Aorta (tissue), 5 donors: Measurements from ENCODE around the gene RAB40AL. TPM values are rescaled to one million over a fixed set of nuclear protein-coding genes. Genes with fewer than 3 reads are reported as not detected.
"Not testable (repeated sequence)": the region's sequence is repeated elsewhere in the genome, so short reads cannot be mapped to it uniquely, and the experiment has no call there.

Experiments
- ATAC-seq: fragments of 200-7000 bp; cut with Tn5 transposase; one replicate; pipeline ENCODE4 v1.9.1; 2022; ENCODE audit warnings: moderate library complexity; ENCODE audit not compliant: low FRiP score
- DNase-seq, 2 donors: peaks; one replicate each; pipeline ENCODE4 v3.0.0-alpha.2; 2020
- H3K27ac ChIP-seq, 2 donors: one replicate each; pipeline ENCODE4 v1.5.1; 2013; ENCODE audit warnings: low read length in 2 of 2, mild to moderate bottlenecking in 2 of 2, moderate library complexity in 2 of 2, control low read depth in 1 of 2, inconsistent platforms in 1 of 2, low read depth in 1 of 2
- H3K27me3 ChIP-seq, 2 donors: one replicate each; pipeline ENCODE4 v1.6.1; 2013; ENCODE audit warnings: control low read depth in 1 of 2, low read length in 1 of 2, mild to moderate bottlenecking in 1 of 2, moderate library complexity in 1 of 2; ENCODE audit not compliant: insufficient read depth in 2 of 2, control insufficient read depth in 1 of 2
- H3K36me3 ChIP-seq, 2 donors: one replicate each; pipeline ENCODE4 v1.6.1; 2013; ENCODE audit warnings: control low read depth in 1 of 2, low read length in 1 of 2, mild to moderate bottlenecking in 1 of 2; ENCODE audit not compliant: insufficient read depth in 2 of 2, control insufficient read depth in 1 of 2
- H3K4me1 ChIP-seq, 2 donors: one replicate each; pipeline ENCODE4 v1.6.1; 2013; ENCODE audit warnings: low read length in 2 of 2, control low read depth in 1 of 2, mild to moderate bottlenecking in 1 of 2, moderate library complexity in 1 of 2; ENCODE audit not compliant: insufficient read depth in 2 of 2, control insufficient read depth in 1 of 2
- H3K4me3 ChIP-seq, 2 donors: one replicate each; pipeline ENCODE4 v1.5.1; 2013; ENCODE audit warnings: low read length in 2 of 2, control low read depth in 1 of 2, mild to moderate bottlenecking in 1 of 2
- H3K9me3 ChIP-seq: one replicate; pipeline ENCODE4 v1.6.1; 2013; ENCODE audit warnings: mild to moderate bottlenecking, low read length; ENCODE audit not compliant: control insufficient read depth
- WGBS, 2 donors: extraction: QIAGEN DNeasy Blood & Tissue Kit; methylation state at CpG; one replicate each; pipeline ENCODE4 v1.1.7; 2013; 5-methylcytosine and 5-hydroxymethylcytosine counted together
- intact Hi-C, 2 donors: fragments of 100-400 bp; cut with DNase I; formaldehyde crosslinking; loops; one replicate each; pipeline versions ENCODE4 v1.14.2 to v1.15.0; 2022
- long read RNA-seq, 2 donors: library from polyadenylated mRNA; unstranded; transcript quantifications; one replicate each; pipeline ENCODE4 v2.0.0, GENCODE V29; 2020 to 2021
- polyA plus RNA-seq, 2 donors: library from polyadenylated mRNA; stranded (reverse); fragments of 200-250 nt; gene quantifications; one replicate each; pipeline ENCODE4 v1.2.3, GENCODE V29; 2013
- total RNA-seq, 2 donors: library from RNA; stranded (reverse); fragmentation: NEBNext Ultra II Directional; extraction: Animal tissue kit (Norgen Biotek cat#: 25700); gene quantifications; one replicate each; pipeline ENCODE4 v1.2.1, GENCODE V29; 2021
- donor health status: healthy with polysubstance abuse.
- donor health status: Bipolar disorder and iron deficiency.
- donor health status: DM: no; HTN: no; CAD: no.
- donor health status: DM: no; HTN: no; CAD: no.
- donor health status: DM: yes; HTN: yes; CAD: no.

Gene RAB40AL
- total RNA-seq (1 to 10 TPM; 1.1 to 2.9 TPM), polyA plus RNA-seq (under 1 TPM in 1 of 2 donors, not detected in 1; 0.18 TPM)
- long read RNA-seq, donor 1, partial matches to known transcripts: 0 of 1 reads
- long read RNA-seq, donor 1, other reads (novel, unspliced or antisense): 0 of 1 reads
- long read RNA-seq, donor 2, partial matches to known transcripts: 0 of 1 reads
- long read RNA-seq, donor 2, other reads (novel, unspliced or antisense): 0 of 1 reads

- intact Hi-C loops, H3K27ac ChIP-seq, H3K27me3 ChIP-seq, DNase-seq, H3K36me3 ChIP-seq, ATAC-seq, H3K9me3 ChIP-seq, H3K4me3 ChIP-seq, H3K4me1 ChIP-seq: not testable (repeated sequence)
- WGBS, 2 donors: 71 to 91% methylated on average over 15 of the region's 15 CpGs
Measured at GRCh38 chrX:102936972-102937371, at the start of gene RAB40AL. Gene RAB40AL (plus strand): TSS chrX:102937272. CDS start chrX:102937319, 47 bp downstream.

GRCh38 chrX:102887687-102888086 lies 49.4 kb upstream of the RAB40AL start:
- intact Hi-C loops: no loop called here
- no peak overlapping the region for H3K27ac ChIP-seq
- no peak overlapping the region for H3K4me3 ChIP-seq
- H3K4me1 ChIP-seq: no peaks in the 10 kb centered on the region
- no peaks in the 10 kb centered on the region for H3K36me3 ChIP-seq
- WGBS, 2 donors: 48 to 96% methylated on average over 3 of the region's 3 CpGs
- no peak for DNase-seq
- H3K9me3 ChIP-seq: no peaks in the 10 kb centered on the region
- no peak for ATAC-seq
- H3K27me3 ChIP-seq: no peaks in the 10 kb centered on the region

GRCh38 chrX:102892103-102892502 lies 45.0 kb upstream of the RAB40AL start:
- Histone ChIP-seq H3K36me3 (no peaks in the 10 kb centered on the region), H3K4me3 (no peak overlapping the region), H3K4me1 (no peaks in the 10 kb centered on the region), H3K9me3 (no peaks in the 10 kb centered on the region), H3K27ac (no peak overlapping the region), H3K27me3 (no peaks in the 10 kb centered on the region)
- no peak for ATAC-seq
- 80 to 86% methylated on average over 1 of the region's 1 CpG for WGBS, 2 donors
- no peak for DNase-seq
- intact Hi-C loops: no loop called here

DNA sequence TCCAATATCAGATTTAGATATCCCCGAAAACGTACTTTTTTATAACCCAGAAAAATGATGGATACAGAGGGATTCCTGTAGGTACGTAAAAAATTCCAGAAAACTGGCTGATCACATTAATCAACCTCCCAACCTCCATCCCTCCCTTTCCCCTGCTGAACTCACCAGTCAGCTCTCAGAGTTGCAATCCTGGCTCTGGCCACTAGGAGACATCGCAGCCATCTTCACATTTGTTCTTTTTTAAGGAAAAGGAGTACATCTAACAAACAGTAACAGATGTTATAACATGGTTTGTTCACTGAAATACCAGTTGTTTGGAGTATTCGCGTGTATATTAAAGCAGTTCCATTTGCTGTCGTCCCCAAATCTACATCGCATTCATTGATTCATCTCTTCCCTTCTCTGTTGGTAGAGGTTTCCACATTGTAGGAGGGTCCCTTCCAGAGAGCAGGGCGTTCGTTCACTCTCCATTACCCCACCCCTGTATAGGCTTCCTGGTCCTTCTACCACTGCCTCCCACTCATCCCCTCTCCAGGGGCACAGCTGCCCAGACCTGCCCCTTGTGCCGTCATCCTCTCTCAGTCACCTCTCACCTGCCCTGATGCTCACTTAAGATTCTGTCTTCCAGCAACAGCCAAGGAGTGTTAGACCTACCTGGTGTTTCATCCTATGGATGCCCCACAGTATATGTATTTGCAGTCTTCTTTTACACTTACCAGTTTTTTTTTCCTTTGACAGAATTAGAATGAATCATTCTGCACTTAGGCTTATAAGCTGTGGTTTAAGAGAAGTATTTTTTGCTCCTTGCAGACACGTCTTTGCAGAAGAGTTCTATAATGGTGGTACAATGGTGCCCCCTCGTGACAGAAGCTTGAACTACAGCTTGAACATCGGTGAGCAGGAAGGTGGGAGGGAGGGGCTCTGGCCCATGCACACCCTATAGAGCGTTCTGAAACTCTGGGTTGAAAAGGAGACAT lies 36.8 kb upstream of the RAB40AL start:
- no peak overlapping the region for H3K27ac ChIP-seq
- no peaks in the 10 kb centered on the region for H3K27me3 ChIP-seq
- no peaks in the 10 kb centered on the region for H3K36me3 ChIP-seq
- no peaks in the 10 kb centered on the region for H3K9me3 ChIP-seq
- peak; percentile 62 to 78 for DNase-seq
- H3K4me1 ChIP-seq: no peaks in the 10 kb centered on the region
- 33% methylated on average over 15 of the region's 15 CpGs for WGBS, 2 donors
- no peak overlapping the region for H3K4me3 ChIP-seq
- ATAC-seq: peak; percentile 82
- intact Hi-C loops: no loop called here

GRCh38 chrX:102902355-102902754 lies 34.7 kb upstream of the RAB40AL start:
- Histone ChIP-seq H3K27ac (no peak overlapping the region), H3K9me3 (no peaks in the 10 kb centered on the region), H3K36me3 (no peaks in the 10 kb centered on the region), H3K27me3 (no peaks in the 10 kb centered on the region), H3K4me1 (no peaks in the 10 kb centered on the region), H3K4me3 (no peak overlapping the region)
- no peak for DNase-seq
- intact Hi-C loops: no loop called here
- ATAC-seq: no peak

GRCh38 chrX:102930990-102931756 lies 5.9 kb upstream of the RAB40AL start:
- intact Hi-C loops: no loop called here
- no peak for DNase-seq
- H3K36me3 ChIP-seq: no peaks in the 10 kb centered on the region
- no peak overlapping the region for H3K4me3 ChIP-seq
- H3K4me1 ChIP-seq: no peaks in the 10 kb centered on the region
- WGBS, 2 donors: 27 to 57% methylated on average over 2 of the region's 2 CpGs
- no peaks in the 10 kb centered on the region for H3K27me3 ChIP-seq
- no peak for ATAC-seq
- no peaks in the 10 kb centered on the region for H3K9me3 ChIP-seq
- H3K27ac ChIP-seq: no peak overlapping the region

DNA sequence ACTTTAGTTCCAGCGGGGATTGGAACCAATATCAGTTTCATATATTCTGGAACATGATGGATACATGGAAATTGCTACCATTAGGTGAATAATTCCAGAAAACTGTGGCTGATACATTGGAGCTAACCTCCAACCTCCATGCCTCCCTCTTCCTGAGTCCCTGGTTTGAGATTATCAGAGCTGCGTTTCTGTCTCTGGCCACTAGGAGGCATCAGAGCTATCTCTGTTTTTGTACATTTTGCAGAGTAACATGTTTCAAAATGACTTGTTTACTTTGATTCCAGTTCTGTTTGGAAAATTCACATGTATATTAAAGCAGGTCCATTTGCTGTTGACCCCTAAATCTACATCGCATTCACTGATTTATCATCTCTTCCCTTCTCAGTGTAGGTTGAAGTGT lies 2.4 kb upstream of the RAB40AL start:
- DNase-seq (no peak), ATAC-seq (no peak)
- H3K27ac ChIP-seq: no peak overlapping the region
- no peaks in the 10 kb centered on the region for H3K36me3 ChIP-seq
- WGBS, 2 donors: 40 to 54% methylated on average over 3 of the region's 3 CpGs
- intact Hi-C loops: no loop called here
- H3K27me3 ChIP-seq: no peaks in the 10 kb centered on the region
- no peaks in the 10 kb centered on the region for H3K4me1 ChIP-seq
- H3K4me3 ChIP-seq: no peak overlapping the region
- no peaks in the 10 kb centered on the region for H3K9me3 ChIP-seq

DNA sequence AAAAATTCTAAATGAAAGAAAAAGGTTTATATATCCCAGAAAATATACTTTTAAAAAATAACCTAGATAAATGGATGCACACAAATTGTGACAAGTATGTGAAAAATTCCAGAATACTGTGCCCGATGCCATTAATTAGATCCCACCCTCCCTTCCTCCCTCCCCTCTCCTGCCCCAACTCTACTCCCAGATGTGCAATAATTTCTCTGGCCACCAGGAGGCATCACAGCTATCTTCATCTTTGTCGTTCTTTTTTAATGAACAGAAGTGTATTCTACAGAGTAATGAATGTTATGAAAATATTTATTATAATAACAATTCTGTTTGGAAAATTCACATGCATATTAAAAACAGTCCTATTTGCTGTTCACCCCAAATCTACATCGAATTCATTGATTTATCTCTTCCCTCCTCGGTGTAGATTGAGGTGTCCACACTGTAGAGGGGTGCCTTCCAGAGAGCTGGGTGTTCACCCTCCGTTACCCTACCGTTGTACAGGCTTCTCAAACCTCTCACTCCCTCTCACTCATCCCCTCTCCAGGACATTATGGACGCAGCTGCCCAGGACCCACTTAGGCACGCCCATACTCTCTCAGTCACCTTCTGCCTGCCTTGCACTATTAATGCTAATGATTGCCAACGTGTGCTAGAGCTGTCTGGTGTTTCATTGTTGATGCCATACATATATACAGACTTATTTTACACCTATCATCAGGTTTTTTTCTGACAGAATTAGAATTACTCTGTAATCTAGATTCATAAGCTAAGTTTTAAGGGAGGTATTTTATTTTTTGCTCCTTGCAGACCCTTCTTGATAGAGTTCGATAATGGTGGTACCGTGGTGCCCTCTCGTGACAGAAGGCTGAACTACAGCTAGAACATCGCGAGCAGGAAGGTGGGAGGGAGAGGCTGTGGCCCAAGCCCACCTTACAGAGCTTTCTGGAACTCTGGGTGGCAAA lies 14.1 kb downstream of the RAB40AL start:
- intact Hi-C loops: loop anchor here (5.0 kb wide), 2 partner anchors 206 to 226 kb away; no protein-coding TSS in a partner anchor
- Histone ChIP-seq H3K4me1 (no peaks in the 10 kb centered on the region), H3K27me3 (no peaks in the 10 kb centered on the region), H3K9me3 (no peaks in the 10 kb centered on the region), H3K36me3 (no peaks in the 10 kb centered on the region), H3K4me3 (no peak overlapping the region), H3K27ac (no peak overlapping the region)
- DNase-seq (peak in 1 of 2 donors; percentile 63), ATAC-seq (peak; percentile 72)
- 6 to 16% methylated on average over 14 of the region's 14 CpGs for WGBS, 2 donors
